MM.1S (cell line): ENCODE data around the gene CACNA1C.

Source experiments
- DNase-seq: peaks from one replicate; pipeline ENCODE4 v3.0.0-alpha.2; 2015
- H2AFZ ChIP-seq: fragments of 300-600 bp; sonication (generic); 2 replicates; pipeline ENCODE4 v1.6.0; 2016; ENCODE audit warnings: antibody characterized with exemption, low read length
- H3F3A ChIP-seq: fragments of 300-600 bp; sonication (generic); 2 replicates; pipeline ENCODE4 v1.6.1; 2016; ENCODE audit warnings: mild to moderate bottlenecking, antibody characterized with exemption, low read length, moderate library complexity, mixed read lengths; ENCODE audit not compliant: insufficient read depth
- H3K27ac ChIP-seq: fragments of 300-600 bp; sonication (generic); 2 replicates; pipeline ENCODE4 v1.5.1; 2016; ENCODE audit warnings: mild to moderate bottlenecking, low read length
- H3K27me3 ChIP-seq: fragments of 300-600 bp; sonication (generic); replicated peaks from 2 replicates; pipeline ENCODE4 v1.6.0; 2016; ENCODE audit warnings: low read length; ENCODE audit not compliant: insufficient read depth
- H3K36me3 ChIP-seq: fragments of 300-600 bp; sonication (generic); replicated peaks from 2 replicates; pipeline ENCODE4 v1.6.1; 2016; ENCODE audit warnings: mild to moderate bottlenecking, low read length, mixed read lengths; ENCODE audit not compliant: insufficient read depth
- H3K4me1 ChIP-seq: fragments of 300-600 bp; sonication (generic); 2 replicates; pipeline ENCODE4 v1.6.1; 2016; ENCODE audit warnings: low read length, mixed read lengths
- H3K4me2 ChIP-seq: fragments of 300-600 bp; sonication (generic); 2 replicates; pipeline ENCODE4 v1.6.0; 2016; ENCODE audit warnings: low read depth, low read length
- H3K4me3 ChIP-seq: fragments of 300-600 bp; sonication (generic); 2 replicates; pipeline ENCODE4 v1.5.1; 2016; ENCODE audit warnings: low read length, mixed read lengths
- H3K79me2 ChIP-seq: fragments of 300-600 bp; sonication (generic); 2 replicates; pipeline ENCODE4 v1.6.1; 2016; ENCODE audit warnings: mixed run types, low read length, mixed read lengths
- H3K9ac ChIP-seq: fragments of 300-600 bp; sonication (generic); 2 replicates; pipeline ENCODE4 v1.6.1; 2016; ENCODE audit warnings: low read length, mixed read lengths
- H3K9me2 ChIP-seq: fragments of 300-600 bp; sonication (generic); replicated peaks from 2 replicates; pipeline ENCODE4 v1.6.1; 2016; ENCODE audit warnings: mild to moderate bottlenecking, low read length, mixed read lengths; ENCODE audit not compliant: insufficient read depth
- H3K9me3 ChIP-seq: fragments of 300-600 bp; sonication (generic); replicated peaks from 2 replicates; pipeline ENCODE4 v1.6.1; 2016; ENCODE audit warnings: mild to moderate bottlenecking, low read length, mixed read lengths; ENCODE audit not compliant: insufficient read depth
- H4K20me1 ChIP-seq: fragments of 300-600 bp; sonication (generic); 2 replicates; pipeline ENCODE4 v1.6.1; 2016; ENCODE audit warnings: mild to moderate bottlenecking, low read length, moderate library complexity, mixed read lengths; ENCODE audit not compliant: insufficient read depth
- CTCF ChIP-seq: fragments of 300-600 bp; sonication (generic); IDR thresholded peaks from 2 replicates; pipeline ENCODE4 v1.5.1; 2016; ENCODE audit warnings: antibody characterized with exemption, low read length, mixed read lengths
- EZH2 ChIP-seq: fragments of 300-600 bp; sonication (generic); optimal IDR thresholded peaks from 2 replicates; pipeline ENCODE3; 2017; ENCODE audit warnings: low read depth, mild to moderate bottlenecking, antibody characterized with exemption, low read length, mixed read lengths
- EZH2phosphoT487 ChIP-seq: fragments of 300-600 bp; sonication (generic); IDR thresholded peaks from 2 replicates; pipeline ENCODE4 v1.6.1; 2018; ENCODE audit warnings: antibody characterized with exemption, low read length

Gene CACNA1C

GRCh38 chr12:2119266-2119665 lies 66.5 kb downstream of the CACNA1C start:
- H3K4me1 ChIP-seq, result no peaks in the 10 kb centered on the region
- no peaks in the 10 kb centered on the region for H3K27me3 ChIP-seq
- H3K79me2 ChIP-seq, result no peaks in the 10 kb centered on the region
- no peak overlapping the region for H3K4me2 ChIP-seq
- H3F3A ChIP-seq, result no peaks in the 10 kb centered on the region
- H2AFZ ChIP-seq, result no peak overlapping the region
- no peak for DNase-seq
- H3K9me2 ChIP-seq, result no peaks in the 10 kb centered on the region
- no peak overlapping the region for H3K9ac ChIP-seq
- no peak overlapping the region for H3K27ac ChIP-seq
- no peaks in the 10 kb centered on the region for H3K9me3 ChIP-seq
- no peaks in the 10 kb centered on the region for H3K36me3 ChIP-seq
- TF ChIP-seq EZH2phosphoT487, result no peak
- TF ChIP-seq EZH2, result no peak
- no peak for TF ChIP-seq CTCF
- H3K4me3 ChIP-seq, result no peak overlapping the region
- no peaks in the 10 kb centered on the region for H4K20me1 ChIP-seq

DNA sequence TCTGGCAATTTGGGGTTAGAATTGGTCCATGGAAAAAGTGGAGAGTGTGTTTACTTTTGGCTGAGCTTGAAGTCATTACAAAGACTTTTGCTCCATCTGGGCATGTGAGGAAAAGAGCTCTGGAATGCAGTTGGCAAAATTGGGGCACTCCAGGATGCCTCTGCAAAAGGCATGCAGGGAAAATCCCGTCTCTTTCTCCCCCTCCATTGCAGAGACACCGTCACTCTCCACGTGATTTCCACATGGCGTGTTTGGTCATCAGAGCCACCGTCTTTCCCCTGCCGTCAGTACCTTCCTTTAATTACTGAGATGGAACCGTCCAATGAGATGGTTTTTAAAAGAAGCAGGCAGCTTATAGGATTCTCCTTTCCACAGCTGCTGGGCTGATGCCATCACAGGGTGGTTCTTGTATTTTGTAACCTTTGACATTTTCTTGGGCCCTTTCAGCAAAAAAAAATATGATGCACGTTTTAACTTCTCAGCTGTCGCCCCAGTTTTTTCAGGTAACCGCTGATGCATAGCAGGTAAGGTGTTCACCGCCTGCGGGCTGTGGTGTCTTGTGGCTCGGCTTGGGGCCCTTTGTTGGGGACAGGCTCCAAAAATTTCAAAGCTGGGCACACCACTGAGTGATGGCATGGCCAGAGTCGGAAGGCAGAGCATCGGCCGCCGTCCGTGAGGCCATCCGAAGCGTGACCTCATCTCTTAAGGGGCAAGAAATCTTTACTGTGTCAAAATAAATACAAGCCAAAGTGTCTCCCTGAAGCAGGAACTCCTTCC lies 68.4 kb downstream of the CACNA1C start:
- Histone ChIP-seq H3K27ac (no peak overlapping the region), H3K4me3 (no peak overlapping the region), H3K36me3 (no peaks in the 10 kb centered on the region), H3F3A (no peaks in the 10 kb centered on the region), H3K9me2 (no peaks in the 10 kb centered on the region), H3K4me1 (no peaks in the 10 kb centered on the region), H3K9ac (no peak overlapping the region), H4K20me1 (no peaks in the 10 kb centered on the region), H3K4me2 (no peak overlapping the region), H3K27me3 (no peaks in the 10 kb centered on the region), H2AFZ (no peak overlapping the region), H3K79me2 (no peaks in the 10 kb centered on the region), H3K9me3 (no peaks in the 10 kb centered on the region)
- no peak for TF ChIP-seq EZH2phosphoT487
- no peak for TF ChIP-seq CTCF
- no peak for TF ChIP-seq EZH2
- no peak for DNase-seq

DNA sequence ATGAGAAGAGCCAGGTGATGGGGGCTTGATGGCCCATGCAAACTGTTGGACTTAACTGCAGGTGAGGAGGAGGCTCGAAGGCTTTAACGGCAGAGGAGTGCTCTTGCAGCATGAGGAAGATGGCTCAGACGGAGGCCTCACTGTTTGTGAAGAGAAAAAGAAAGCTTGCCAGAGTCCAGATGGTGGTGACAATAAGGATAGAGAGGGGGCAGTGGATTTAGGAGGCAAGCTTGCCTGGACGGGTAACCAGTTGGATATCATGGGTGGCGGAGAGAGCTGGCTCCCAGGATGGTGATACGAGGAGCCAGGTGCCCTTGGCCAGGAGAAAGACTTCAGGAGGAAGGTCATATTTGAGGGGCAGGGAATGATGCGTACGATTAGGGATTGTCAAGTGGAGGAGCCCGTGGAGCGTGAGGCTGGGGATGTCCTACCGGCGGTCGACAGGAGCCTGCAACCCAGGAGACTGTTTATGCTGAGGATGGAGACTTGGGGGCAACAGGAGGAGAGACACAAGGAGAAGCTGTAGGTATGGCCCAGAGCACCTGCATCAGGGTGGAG lies 71.8 kb downstream of the CACNA1C start:
- TF ChIP-seq EZH2phosphoT487, result no peak
- no peak for TF ChIP-seq EZH2
- TF ChIP-seq CTCF, result no peak
- H3K79me2 ChIP-seq, result no peaks in the 10 kb centered on the region
- no peaks in the 10 kb centered on the region for H3K36me3 ChIP-seq
- no peak for DNase-seq
- no peak overlapping the region for H3K4me3 ChIP-seq
- H3K9ac ChIP-seq, result no peak overlapping the region
- H3K27ac ChIP-seq, result no peak overlapping the region
- no peaks in the 10 kb centered on the region for H3K9me2 ChIP-seq
- H3K27me3 ChIP-seq, result no peaks in the 10 kb centered on the region
- no peaks in the 10 kb centered on the region for H3K9me3 ChIP-seq
- H4K20me1 ChIP-seq, result no peaks in the 10 kb centered on the region
- no peaks in the 10 kb centered on the region for H3K4me1 ChIP-seq
- H3K4me2 ChIP-seq, result no peak overlapping the region
- H2AFZ ChIP-seq, result no peak overlapping the region
- no peaks in the 10 kb centered on the region for H3F3A ChIP-seq
